Astrocyte of the cerebellum (primary cell): Measurements from ENCODE around the gene ITSN1.
"Not testable (repeated sequence)": the region's sequence is repeated elsewhere in the genome, so short reads cannot be mapped to it uniquely, and the experiment has no call there.

Experiments
- DNase-seq: peaks from one replicate; pipeline ENCODE4 v3.0.0-alpha.2; 2011; ENCODE audit warnings: low read depth
- H3K4me3 ChIP-seq: 2 replicates; pipeline ENCODE4 v1.5.1; 2011; ENCODE audit warnings: mild to moderate bottlenecking, low read depth, low read length, moderate library complexity
- in situ Hi-C: cut with HindIII; loops from 2 replicates; pipeline ENCODE4 v1.10.0; 2017; ENCODE audit warnings: low sequenced_read_pairs
- TF ChIP-seq, protein P1 (sequence below): IDR thresholded peaks from 2 replicates; pipeline ENCODE4 v1.5.1; 2012; ENCODE audit warnings: low read length, low read depth, moderate library complexity, mild to moderate bottlenecking; ENCODE audit errors: missing control alignments

Gene ITSN1

DNA sequence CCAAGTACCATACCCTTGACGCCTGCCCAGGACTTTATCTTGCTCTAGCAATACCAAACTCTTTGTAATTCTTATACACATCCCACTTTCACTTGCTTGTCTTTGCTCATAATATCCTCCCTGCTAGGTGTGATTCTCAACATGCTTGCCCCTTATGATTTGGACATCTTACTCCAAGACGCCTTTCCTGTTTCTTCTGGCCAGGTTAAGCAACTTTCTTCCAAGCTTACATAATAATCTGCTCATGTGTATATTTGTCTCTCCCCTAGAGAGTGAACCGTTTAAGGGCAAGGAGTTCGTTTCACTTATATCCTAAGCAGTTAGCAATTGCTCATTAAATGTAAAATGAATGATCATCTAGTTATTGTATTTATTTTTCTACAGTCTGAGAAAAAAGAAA, 22.6 kb upstream of the ITSN1 start:
- DNase-seq = no peak
- no peak overlapping the region for H3K4me3 ChIP-seq
- TF ChIP-seq, protein P1, sequence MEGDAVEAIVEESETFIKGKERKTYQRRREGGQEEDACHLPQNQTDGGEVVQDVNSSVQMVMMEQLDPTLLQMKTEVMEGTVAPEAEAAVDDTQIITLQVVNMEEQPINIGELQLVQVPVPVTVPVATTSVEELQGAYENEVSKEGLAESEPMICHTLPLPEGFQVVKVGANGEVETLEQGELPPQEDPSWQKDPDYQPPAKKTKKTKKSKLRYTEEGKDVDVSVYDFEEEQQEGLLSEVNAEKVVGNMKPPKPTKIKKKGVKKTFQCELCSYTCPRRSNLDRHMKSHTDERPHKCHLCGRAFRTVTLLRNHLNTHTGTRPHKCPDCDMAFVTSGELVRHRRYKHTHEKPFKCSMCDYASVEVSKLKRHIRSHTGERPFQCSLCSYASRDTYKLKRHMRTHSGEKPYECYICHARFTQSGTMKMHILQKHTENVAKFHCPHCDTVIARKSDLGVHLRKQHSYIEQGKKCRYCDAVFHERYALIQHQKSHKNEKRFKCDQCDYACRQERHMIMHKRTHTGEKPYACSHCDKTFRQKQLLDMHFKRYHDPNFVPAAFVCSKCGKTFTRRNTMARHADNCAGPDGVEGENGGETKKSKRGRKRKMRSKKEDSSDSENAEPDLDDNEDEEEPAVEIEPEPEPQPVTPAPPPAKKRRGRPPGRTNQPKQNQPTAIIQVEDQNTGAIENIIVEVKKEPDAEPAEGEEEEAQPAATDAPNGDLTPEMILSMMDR = no peak
- in situ Hi-C loops = no loop called here

DNA sequence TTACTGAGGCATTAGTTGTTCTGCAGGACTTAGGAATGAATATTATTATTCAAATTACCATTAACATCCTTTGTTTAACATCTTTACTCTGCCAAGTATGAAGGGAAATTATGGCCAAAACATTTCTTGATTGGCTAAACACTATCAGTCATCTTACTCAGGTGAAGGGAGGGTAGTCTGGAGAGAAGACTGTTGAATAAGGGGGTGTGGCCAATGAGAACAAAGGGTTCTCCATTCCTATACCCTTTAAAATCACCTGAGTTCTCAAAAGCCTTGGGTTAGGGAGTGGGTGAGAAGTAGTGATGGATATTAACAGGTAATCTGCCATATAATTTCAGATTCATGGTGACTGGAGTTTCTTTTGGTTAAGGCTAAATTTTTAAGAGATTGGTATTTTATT, 20.0 kb upstream of the ITSN1 start:
- in situ Hi-C loops = no loop called here
- TF ChIP-seq, protein P1 = no peak
- no peak for DNase-seq
- no peak overlapping the region for H3K4me3 ChIP-seq

DNA sequence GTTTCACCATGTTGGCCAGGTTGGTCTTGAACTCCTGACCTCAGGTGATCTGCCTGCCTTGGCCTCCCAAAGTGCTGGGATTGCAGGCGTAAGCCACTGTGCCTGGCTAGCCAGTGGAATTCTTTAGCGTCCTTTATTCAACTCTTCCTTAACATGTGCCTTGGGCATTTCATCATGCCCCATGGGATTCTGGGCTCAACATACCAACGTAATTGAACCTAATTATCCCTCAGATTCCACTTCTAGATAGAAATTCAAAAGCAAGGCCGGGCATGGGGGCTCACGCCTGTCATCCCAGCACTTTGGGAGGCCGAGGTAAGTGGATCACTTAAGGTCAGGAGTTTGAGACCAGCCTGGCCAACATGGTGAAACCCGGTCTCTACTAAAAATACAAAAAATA, 16.1 kb upstream of the ITSN1 start:
- H3K4me3 ChIP-seq, DNase-seq, in situ Hi-C loops: not testable (repeated sequence)

DNA sequence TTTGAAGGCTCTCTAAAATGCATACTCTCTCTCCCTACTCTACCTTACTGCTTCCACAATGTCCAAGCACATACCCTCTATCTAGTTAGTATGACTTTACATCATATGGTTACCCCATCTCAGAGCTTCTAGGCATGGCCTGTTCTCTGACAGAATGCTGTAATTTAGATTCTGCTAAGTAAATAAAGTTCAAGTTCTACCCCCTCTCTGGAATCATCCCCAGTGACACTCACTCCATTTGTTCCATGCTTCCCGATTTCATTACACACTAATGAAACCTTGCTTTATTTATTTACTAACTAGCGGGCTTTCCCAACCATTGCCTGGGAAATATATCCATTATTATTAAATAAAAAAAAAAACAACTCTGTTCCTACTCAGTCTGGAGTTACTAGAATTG, 8.0 kb upstream of the ITSN1 start:
- TF ChIP-seq, protein P1 = no peak
- in situ Hi-C loops = no loop called here
- H3K4me3 ChIP-seq = no peak overlapping the region
- DNase-seq = no peak

DNA sequence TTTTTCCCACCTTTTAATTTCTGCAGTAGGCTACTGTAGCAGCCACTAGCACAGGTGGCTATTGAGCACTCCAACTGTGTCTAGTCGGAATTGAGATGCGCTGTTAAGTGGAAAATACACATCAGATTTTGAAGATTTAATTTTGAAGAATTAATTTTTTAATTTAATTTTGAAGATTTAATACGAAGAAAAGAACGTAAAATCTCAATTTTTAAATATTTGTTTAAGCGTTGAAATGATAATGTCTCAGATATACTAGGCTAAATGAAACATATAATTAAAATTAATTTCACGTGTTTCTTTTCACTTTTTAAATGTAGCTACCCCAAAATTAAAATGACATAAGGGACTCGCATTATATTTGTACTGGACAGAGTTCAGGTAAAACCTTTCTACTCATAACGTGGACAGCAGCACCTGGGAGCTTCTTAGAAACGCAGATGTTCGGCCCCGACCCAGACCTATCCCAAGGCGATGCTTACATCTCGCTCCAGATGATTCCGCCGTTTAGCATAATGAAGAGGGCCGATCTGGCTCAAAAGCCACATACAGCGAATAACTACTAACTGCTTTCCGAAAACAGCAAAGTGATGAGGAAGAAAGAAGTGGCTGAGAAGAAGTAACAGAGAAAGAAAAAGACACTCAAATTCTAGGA, 1.5 kb upstream of the ITSN1 start:
- TF ChIP-seq, protein P1 = no peak
- no peak for DNase-seq
- H3K4me3 ChIP-seq = peak overlapping the region; percentile 89
- in situ Hi-C loops = loop anchor here (5.0 kb wide), 3 partner anchors 41 to 261 kb away; no protein-coding TSS in a partner anchor

DNA sequence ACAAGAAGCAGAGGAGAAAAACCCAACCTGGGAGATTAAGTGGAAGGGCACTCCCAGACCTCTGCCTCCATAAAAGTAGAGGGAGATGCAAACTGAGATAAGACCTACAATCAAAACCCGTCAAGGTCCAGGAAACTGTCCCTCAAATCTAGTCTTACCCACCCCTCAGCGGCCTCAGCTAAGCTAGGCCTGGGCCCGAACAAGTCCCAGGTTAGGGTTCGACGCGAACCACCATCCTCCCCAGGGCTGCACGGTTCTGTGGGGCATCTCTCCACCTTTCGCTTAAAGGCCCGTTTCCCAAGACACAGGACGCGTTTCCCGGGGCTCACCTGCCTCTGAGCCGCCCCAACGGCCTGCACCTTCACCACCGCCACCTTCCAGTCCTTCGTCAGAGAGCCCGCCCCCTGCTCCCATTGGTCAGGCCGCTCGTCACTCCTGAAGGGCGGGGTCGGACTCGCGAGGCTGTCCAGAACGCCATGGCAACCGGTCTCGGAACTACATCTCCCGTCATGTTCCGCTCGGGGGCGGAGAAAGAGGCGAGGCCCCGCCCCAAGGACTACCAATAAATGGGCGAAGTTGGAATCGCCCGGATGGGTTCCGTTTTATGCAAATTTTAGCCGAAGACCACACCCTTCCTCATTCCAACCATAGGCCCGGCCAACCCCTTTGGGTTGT, 812 bp upstream of the ITSN1 start, which contains the start of gene CRYZL1:
TSS of gene CRYZL1 (minus strand) at position 390 of the 675 bp plus-strand sequence. CDS start 10,190 bp downstream, outside the sequence.
- TF ChIP-seq, protein P1 = no peak
- peak; percentile 99 for DNase-seq
- peak within 1 kb of the TSS; percentile 89 for H3K4me3 ChIP-seq
- in situ Hi-C loops = loop anchor here (5.0 kb wide), 3 partner anchors 41 to 261 kb away; no protein-coding TSS in a partner anchor

DNA sequence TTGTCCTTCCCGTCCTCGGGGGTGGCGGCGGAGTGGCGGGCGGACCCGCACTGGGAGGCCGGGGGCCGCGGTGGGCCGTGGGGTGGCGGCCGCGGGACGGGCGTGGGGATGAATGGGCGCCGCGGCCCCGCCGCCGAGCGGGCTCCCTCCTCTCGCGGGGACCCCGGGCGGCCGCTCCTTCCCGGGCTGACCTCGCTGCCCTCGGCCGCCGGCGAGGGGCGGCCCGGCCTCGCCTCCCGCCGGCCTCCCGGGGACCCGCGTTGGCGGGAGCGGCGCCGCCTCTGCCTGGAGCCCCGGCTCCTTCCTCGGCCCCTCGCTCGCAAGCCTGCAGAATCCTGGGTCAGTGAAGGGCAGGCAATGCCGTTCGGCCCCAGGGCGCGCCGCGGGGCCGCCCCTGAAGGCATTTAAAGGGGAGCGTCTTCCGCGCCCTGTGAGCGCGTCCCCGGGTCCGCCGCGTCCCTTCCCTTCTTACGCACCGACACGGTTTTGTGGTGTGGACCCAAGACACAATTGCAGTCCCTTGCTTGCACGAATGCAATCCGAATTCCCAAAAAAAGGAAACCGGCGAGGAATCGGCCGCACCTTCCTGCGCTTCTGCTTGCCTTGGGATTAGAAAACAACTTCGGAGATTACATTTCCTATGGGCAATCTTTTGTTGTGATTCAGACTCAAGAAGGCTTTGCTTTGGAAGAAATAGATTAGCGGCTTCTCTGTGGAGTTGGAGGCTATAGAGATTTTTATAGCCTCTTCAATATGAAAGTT, 776 bp downstream of the ITSN1 start:
- DNase-seq = no peak

More for the DNA sequence above, 776 bp downstream of the ITSN1 start:
- peak overlapping the region; percentile 89 for H3K4me3 ChIP-seq
- in situ Hi-C loops = loop anchor here (5.0 kb wide), 3 partner anchors 39 to 259 kb away; no protein-coding TSS in a partner anchor
- TF ChIP-seq, protein P1 = no peak
